Activated naive CD8-positive, alpha-beta T cell treated with anti-CD3 and anti-CD28 coated beads, Interleukin-2, amount 50 U/mL, for 24 hours (primary cell): ENCODE measurements around the gene LSM14B.

Experiments
- ATAC-seq: fragments of 150-1000 bp; cut with Tn5 transposase; one replicate; pipeline ENCODE4 v1.10.0; 2021
- DNase-seq: peaks from one replicate; pipeline ENCODE4 v3.0.0; 2021
- H3K27ac Mint-ChIP-seq: one replicate; pipeline ENCODE4 v1.8.0; 2021; ENCODE audit warnings: mild to moderate bottlenecking, mixed read lengths
- H3K27me3 Mint-ChIP-seq: one replicate; pipeline ENCODE4 v1.8.0; 2021; ENCODE audit warnings: mixed read lengths
- H3K36me3 Mint-ChIP-seq: one replicate; pipeline ENCODE4 v1.8.0; 2021; ENCODE audit warnings: low read depth, mixed read lengths
- H3K4me1 Mint-ChIP-seq: one replicate; pipeline ENCODE4 v1.8.0; 2021; ENCODE audit warnings: mixed read lengths
- H3K4me3 Mint-ChIP-seq: one replicate; pipeline ENCODE4 v1.8.0; 2021; ENCODE audit warnings: mild to moderate bottlenecking, moderate library complexity, mixed read lengths
- H3K9me3 Mint-ChIP-seq: one replicate; pipeline ENCODE4 v1.8.0; 2021; ENCODE audit warnings: mixed read lengths

LSM14B gene

GRCh38 chr20:62165762-62166399, 43.6 kb downstream of the LSM14B start:
- no peak for DNase-seq
- no peak for ATAC-seq
- Mint-ChIP-seq H3K4me3 (no peak overlapping the region), H3K27ac (no peak overlapping the region), H3K27me3 (no peaks in the 10 kb centered on the region), H3K36me3 (peaks cover 15% of the 10 kb centered on the region), H3K9me3 (no peaks in the 10 kb centered on the region), H3K4me1 (no peaks in the 10 kb centered on the region)

- Mint-ChIP-seq H3K4me1 (no peaks in the 10 kb centered on the region), H3K27me3 (no peaks in the 10 kb centered on the region), H3K9me3 (no peaks in the 10 kb centered on the region), H3K4me3 (no peak overlapping the region), H3K27ac (no peak overlapping the region), H3K36me3 (peaks cover 15% of the 10 kb centered on the region)
- no peak for DNase-seq
- ATAC-seq = no peak
Measured at GRCh38 chr20:62167474-62167873, 45.2 kb downstream of the LSM14B start.

GRCh38 chr20:62168061-62168460, 45.8 kb downstream of the LSM14B start:
- H3K36me3 Mint-ChIP-seq = peaks cover 15% of the 10 kb centered on the region
- H3K27me3 Mint-ChIP-seq = no peaks in the 10 kb centered on the region
- H3K27ac Mint-ChIP-seq = no peak overlapping the region
- no peak for DNase-seq
- H3K4me1 Mint-ChIP-seq = no peaks in the 10 kb centered on the region
- no peak overlapping the region for H3K4me3 Mint-ChIP-seq
- H3K9me3 Mint-ChIP-seq = no peaks in the 10 kb centered on the region
- no peak for ATAC-seq

GRCh38 chr20:62168890-62169435, 46.7 kb downstream of the LSM14B start:
- Mint-ChIP-seq H3K27ac (no peak overlapping the region), H3K9me3 (no peaks in the 10 kb centered on the region)
- ATAC-seq = no peak

GRCh38 chr20:62170536-62170935, 48.3 kb downstream of the LSM14B start:
- Mint-ChIP-seq H3K4me1 (no peaks in the 10 kb centered on the region), H3K27ac (no peak overlapping the region), H3K36me3 (peaks cover 10% of the 10 kb centered on the region), H3K4me3 (no peak overlapping the region), H3K9me3 (no peaks in the 10 kb centered on the region), H3K27me3 (no peaks in the 10 kb centered on the region)
- DNase-seq (no peak), ATAC-seq (no peak)

More at GRCh38 chr20:62168890-62169435, 46.7 kb downstream of the LSM14B start:
- Mint-ChIP-seq H3K27me3 (no peaks in the 10 kb centered on the region), H3K4me1 (no peaks in the 10 kb centered on the region), H3K4me3 (no peak overlapping the region), H3K36me3 (peaks cover 11% of the 10 kb centered on the region)
- no peak for DNase-seq

GRCh38 chr20:62171245-62171644, 49.0 kb downstream of the LSM14B start:
- no peak overlapping the region for H3K27ac Mint-ChIP-seq

GRCh38 chr20:62172666-62173065, 50.4 kb downstream of the LSM14B start:
- no peak overlapping the region for H3K27ac Mint-ChIP-seq
- ATAC-seq (no peak), DNase-seq (no peak)
- no peaks in the 10 kb centered on the region for H3K9me3 Mint-ChIP-seq
- no peak overlapping the region for H3K4me3 Mint-ChIP-seq
- H3K4me1 Mint-ChIP-seq = no peaks in the 10 kb centered on the region
- peaks cover 6% of the 10 kb centered on the region for H3K36me3 Mint-ChIP-seq
- no peaks in the 10 kb centered on the region for H3K27me3 Mint-ChIP-seq

More at GRCh38 chr20:62171245-62171644, 49.0 kb downstream of the LSM14B start:
- no peak overlapping the region for H3K4me3 Mint-ChIP-seq
- no peaks in the 10 kb centered on the region for H3K27me3 Mint-ChIP-seq
- no peaks in the 10 kb centered on the region for H3K9me3 Mint-ChIP-seq
- H3K36me3 Mint-ChIP-seq = peaks cover 9% of the 10 kb centered on the region
- ATAC-seq (no peak), DNase-seq (no peak)
- no peaks in the 10 kb centered on the region for H3K4me1 Mint-ChIP-seq

- Mint-ChIP-seq H3K36me3 (peaks cover 3% of the 10 kb centered on the region), H3K9me3 (no peaks in the 10 kb centered on the region), H3K4me1 (no peaks in the 10 kb centered on the region)
Measured at GRCh38 chr20:62174021-62174804, 51.9 kb downstream of the LSM14B start.

GRCh38 chr20:62174870-62175624, 52.8 kb downstream of the LSM14B start:
- H3K36me3 Mint-ChIP-seq = peaks cover 3% of the 10 kb centered on the region
- no peak overlapping the region for H3K27ac Mint-ChIP-seq
- no peaks in the 10 kb centered on the region for H3K9me3 Mint-ChIP-seq

More at GRCh38 chr20:62174021-62174804, 51.9 kb downstream of the LSM14B start:
- no peak for DNase-seq
- no peak overlapping the region for H3K27ac Mint-ChIP-seq
- no peak overlapping the region for H3K4me3 Mint-ChIP-seq
- no peak for ATAC-seq
- no peaks in the 10 kb centered on the region for H3K27me3 Mint-ChIP-seq

GRCh38 chr20:62175711-62176110, 53.4 kb downstream of the LSM14B start:
- Mint-ChIP-seq H3K4me1 (no peaks in the 10 kb centered on the region), H3K27me3 (no peaks in the 10 kb centered on the region), H3K27ac (no peak overlapping the region), H3K9me3 (no peaks in the 10 kb centered on the region), H3K4me3 (no peak overlapping the region), H3K36me3 (peaks cover 3% of the 10 kb centered on the region)
- ATAC-seq = no peak
- no peak for DNase-seq

More at GRCh38 chr20:62174870-62175624, 52.8 kb downstream of the LSM14B start:
- no peaks in the 10 kb centered on the region for H3K27me3 Mint-ChIP-seq
- H3K4me3 Mint-ChIP-seq = no peak overlapping the region
- no peak for ATAC-seq
- DNase-seq = no peak
- H3K4me1 Mint-ChIP-seq = no peaks in the 10 kb centered on the region

GRCh38 chr20:62176866-62177265, 54.6 kb downstream of the LSM14B start:
- Mint-ChIP-seq H3K9me3 (no peaks in the 10 kb centered on the region), H3K4me1 (peaks cover 3% of the 10 kb centered on the region)
- DNase-seq = no peak

GRCh38 chr20:62177307-62177706, 55.0 kb downstream of the LSM14B start:
- ATAC-seq = no peak

More at GRCh38 chr20:62176866-62177265, 54.6 kb downstream of the LSM14B start:
- no peaks in the 10 kb centered on the region for H3K27me3 Mint-ChIP-seq
- H3K4me3 Mint-ChIP-seq = no peak overlapping the region
- peaks cover 4% of the 10 kb centered on the region for H3K36me3 Mint-ChIP-seq
- no peak for ATAC-seq
- no peak overlapping the region for H3K27ac Mint-ChIP-seq

GRCh38 chr20:62178316-62179161, 56.3 kb downstream of the LSM14B start:
- Mint-ChIP-seq H3K36me3 (peaks cover 10% of the 10 kb centered on the region), H3K4me1 (peaks cover 11% of the 10 kb centered on the region), H3K27me3 (no peaks in the 10 kb centered on the region), H3K9me3 (no peaks in the 10 kb centered on the region), H3K4me3 (no peak overlapping the region), H3K27ac (no peak overlapping the region)
- DNase-seq (no peak), ATAC-seq (no peak)

More at GRCh38 chr20:62177307-62177706, 55.0 kb downstream of the LSM14B start:
- no peak overlapping the region for H3K27ac Mint-ChIP-seq
- no peaks in the 10 kb centered on the region for H3K9me3 Mint-ChIP-seq
- H3K4me1 Mint-ChIP-seq = peaks cover 8% of the 10 kb centered on the region
- no peak overlapping the region for H3K4me3 Mint-ChIP-seq
- no peaks in the 10 kb centered on the region for H3K27me3 Mint-ChIP-seq
- peaks cover 9% of the 10 kb centered on the region for H3K36me3 Mint-ChIP-seq
- DNase-seq = no peak

GRCh38 chr20:62179162-62179504, 56.9 kb downstream of the LSM14B start:
- H3K9me3 Mint-ChIP-seq = no peaks in the 10 kb centered on the region
- DNase-seq (no peak), ATAC-seq (no peak)
- H3K27ac Mint-ChIP-seq = no peak overlapping the region
- H3K36me3 Mint-ChIP-seq = peaks cover 8% of the 10 kb centered on the region
- H3K4me3 Mint-ChIP-seq = no peak overlapping the region
- no peaks in the 10 kb centered on the region for H3K27me3 Mint-ChIP-seq
- peaks cover 16% of the 10 kb centered on the region for H3K4me1 Mint-ChIP-seq
